PC-3 (cell line): Measurements from ENCODE around the gene TBC1D16. TPM values are rescaled to one million over a fixed set of nuclear protein-coding genes. Genes with fewer than 3 reads are reported as not detected.

Source experiments
- ATAC-seq: fragments of 200-7000 bp; cut with Tn5 transposase; 2 replicates; pipeline ENCODE4 v1.9.1; 2020; ENCODE audit warnings: mild to moderate bottlenecking, moderate library complexity
- BruUV-seq: library from RNA; stranded (reverse); fragments of 400-500 nt; replicated peaks from 2 replicates; lab custom pipeline; 2021; lab: Mats Ljungman, UMichigan
- CTCF ChIA-PET: fragments of 300-600 bp; sonication (Branson Sonifier 250); formaldehyde crosslinking; loops from one replicate; lab custom pipeline; 2022; ENCODE audit warnings: antibody characterized with exemption; lab: Charles Lee
- POLR2A ChIA-PET: fragments of 300-600 bp; sonication (Branson Sonifier 250); formaldehyde crosslinking; loops from one replicate; lab custom pipeline; 2022; ENCODE audit warnings: antibody characterized with exemption; ENCODE audit not compliant: unreplicated experiment; lab: Charles Lee
- DNase-seq: peaks from one replicate; pipeline ENCODE4 v3.0.0-alpha.2; 2015
- H2AFZ ChIP-seq: fragments of 300-600 bp; sonication (generic); 2 replicates; pipeline ENCODE4 v1.6.0; 2016; ENCODE audit warnings: antibody characterized with exemption, low read length
- H3F3A ChIP-seq: fragments of 300-600 bp; sonication (generic); one replicate; pipeline ENCODE4 v1.6.0; 2017; ENCODE audit warnings: antibody characterized with exemption, low read length, control low read depth, mild to moderate bottlenecking; ENCODE audit not compliant: unreplicated experiment
- H3K27ac ChIP-seq: fragments of 300-600 bp; sonication (generic); 2 replicates; pipeline ENCODE4 v1.5.1; 2016; ENCODE audit warnings: mild to moderate bottlenecking, low read length
- H3K27me3 ChIP-seq: fragments of 300-600 bp; sonication (generic); 2 replicates; pipeline ENCODE4 v1.6.1; 2016; ENCODE audit warnings: low read length, mixed read lengths
- H3K36me3 ChIP-seq: fragments of 300-600 bp; sonication (generic); 2 replicates; pipeline ENCODE4 v1.6.1; 2016; ENCODE audit warnings: low read depth, mixed run types, low read length, mixed read lengths
- H3K4me1 ChIP-seq: fragments of 300-600 bp; sonication (generic); 2 replicates; pipeline ENCODE4 v1.5.1; 2016; ENCODE audit warnings: low read length; ENCODE audit not compliant: insufficient read depth
- H3K4me2 ChIP-seq: fragments of 300-600 bp; sonication (generic); 2 replicates; pipeline ENCODE4 v1.6.0; 2016; ENCODE audit warnings: low read length
- H3K4me3 ChIP-seq: fragments of 300-600 bp; sonication (generic); 2 replicates; pipeline ENCODE4 v1.5.1; 2016; ENCODE audit warnings: mild to moderate bottlenecking, low read length, mixed read lengths
- H3K79me2 ChIP-seq: fragments of 300-600 bp; sonication (generic); 2 replicates; pipeline ENCODE4 v1.6.1; 2017; ENCODE audit warnings: low read length, mixed read lengths
- H3K9ac ChIP-seq: fragments of 300-600 bp; sonication (generic); 2 replicates; pipeline ENCODE4 v1.6.0; 2016; ENCODE audit warnings: mild to moderate bottlenecking, low read length
- H3K9me2 ChIP-seq: fragments of 300-600 bp; sonication (generic); replicated peaks from 2 replicates; pipeline ENCODE4 v1.6.1; 2016; ENCODE audit warnings: mixed run types, low read length, mixed read lengths
- H3K9me3 ChIP-seq: fragments of 300-600 bp; sonication (generic); 2 replicates; pipeline ENCODE4 v1.6.1; 2016; ENCODE audit warnings: low read length, mixed read lengths
- H4K20me1 ChIP-seq: fragments of 300-600 bp; sonication (generic); 2 replicates; pipeline ENCODE4 v1.6.1; 2016; ENCODE audit warnings: low read length, mixed read lengths
- EZH2 ChIP-seq: fragments of 300-600 bp; sonication (generic); IDR thresholded peaks from one replicate; pipeline ENCODE4 v1.6.1; 2017; ENCODE audit warnings: antibody characterized with exemption, mild to moderate bottlenecking, low read length; ENCODE audit not compliant: unreplicated experiment
- EZH2phosphoT487 ChIP-seq: fragments of 300-600 bp; sonication (generic); IDR thresholded peaks from 2 replicates; pipeline ENCODE4 v1.6.1; 2018; ENCODE audit warnings: mild to moderate bottlenecking, antibody characterized with exemption, low read length, borderline replicate concordance
- intact Hi-C: fragments of 100-400 bp; cut with micrococcal nuclease; formaldehyde crosslinking; loops from 2 replicates; pipeline ENCODE4 v1.9.0; 2023
- total RNA-seq: library from RNA; depleted of rRNA; stranded (reverse); fragments of >200 nt; gene quantifications from 2 replicates; pipeline ENCODE4 v1.2.3, GENCODE V29; 2014
- TF ChIP-seq, protein P1 (sequence below): fragments of 300-600 bp; sonication (generic); conservative IDR thresholded peaks from 2 replicates; pipeline ENCODE4 v1.5.1; 2017; ENCODE audit warnings: antibody characterized with exemption, low read depth, mild to moderate bottlenecking, low read length

Gene TBC1D16
- total RNA-seq, 1 experiment from 2014 or later, result 23.7 TPM

DNA sequence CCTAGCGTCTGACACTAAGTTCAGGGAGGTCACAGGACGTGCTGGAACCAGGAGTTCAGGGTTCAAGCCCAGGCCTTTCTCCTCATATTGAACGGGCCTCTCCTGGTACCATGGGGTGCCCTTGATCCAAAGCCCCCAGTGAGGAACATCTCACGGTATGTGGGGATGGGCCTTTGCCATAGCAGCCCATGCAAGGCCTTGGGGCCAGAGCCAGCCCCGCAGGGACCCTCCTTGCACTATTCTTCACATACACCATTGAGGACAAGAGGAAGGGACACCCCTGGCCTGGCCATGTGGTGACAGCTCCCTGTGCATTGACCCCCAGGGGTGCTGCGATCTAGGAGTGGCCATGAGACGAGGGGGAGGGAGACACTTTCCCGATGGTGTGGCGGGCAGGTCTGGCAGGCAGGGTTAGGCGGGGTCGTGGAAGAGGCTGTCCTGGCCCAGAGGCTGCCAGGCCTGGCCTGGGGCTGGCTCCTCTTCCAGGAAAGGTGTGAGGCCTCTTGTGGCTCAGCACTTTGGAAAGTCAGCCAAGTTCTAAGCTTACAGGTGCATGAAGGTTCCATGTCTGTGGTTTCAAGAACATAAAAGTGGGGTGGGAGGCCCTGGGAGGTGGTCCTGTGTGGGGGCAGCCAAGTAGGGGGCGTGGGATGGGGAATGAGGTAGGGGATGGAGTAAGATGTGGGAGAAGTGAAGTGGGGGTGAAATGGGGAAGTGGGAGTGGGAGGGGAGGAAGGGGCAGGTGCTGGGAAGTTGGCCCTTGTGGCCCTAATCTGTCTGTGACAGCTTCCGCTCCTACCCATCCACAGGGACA is 107.8 kb downstream of the TBC1D16 start:
- BruUV-seq, result no TSS peak
- DNase-seq (no peak), ATAC-seq (no peak)
- Histone ChIP-seq H3K36me3 (no peaks in the 10 kb centered on the region), H2AFZ (no peak overlapping the region), H4K20me1 (no peaks in the 10 kb centered on the region), H3K27ac (no peak overlapping the region), H3K4me2 (no peak overlapping the region), H3K4me3 (no peak overlapping the region), H3K27me3 (peaks cover 21% of the 10 kb centered on the region), H3K9ac (no peak overlapping the region), H3K9me2 (no peaks in the 10 kb centered on the region), H3K4me1 (peaks cover 16% of the 10 kb centered on the region), H3K9me3 (no peaks in the 10 kb centered on the region), H3F3A (no peaks in the 10 kb centered on the region), H3K79me2 (no peaks in the 10 kb centered on the region)
- CTCF ChIA-PET, result interaction anchor here (0.6 kb wide), 1 partner anchor 9 kb away, joined by 3 read pairs; no protein-coding TSS in a partner anchor
- TF ChIP-seq EZH2phosphoT487, result no peak
- TF ChIP-seq, protein P1, sequence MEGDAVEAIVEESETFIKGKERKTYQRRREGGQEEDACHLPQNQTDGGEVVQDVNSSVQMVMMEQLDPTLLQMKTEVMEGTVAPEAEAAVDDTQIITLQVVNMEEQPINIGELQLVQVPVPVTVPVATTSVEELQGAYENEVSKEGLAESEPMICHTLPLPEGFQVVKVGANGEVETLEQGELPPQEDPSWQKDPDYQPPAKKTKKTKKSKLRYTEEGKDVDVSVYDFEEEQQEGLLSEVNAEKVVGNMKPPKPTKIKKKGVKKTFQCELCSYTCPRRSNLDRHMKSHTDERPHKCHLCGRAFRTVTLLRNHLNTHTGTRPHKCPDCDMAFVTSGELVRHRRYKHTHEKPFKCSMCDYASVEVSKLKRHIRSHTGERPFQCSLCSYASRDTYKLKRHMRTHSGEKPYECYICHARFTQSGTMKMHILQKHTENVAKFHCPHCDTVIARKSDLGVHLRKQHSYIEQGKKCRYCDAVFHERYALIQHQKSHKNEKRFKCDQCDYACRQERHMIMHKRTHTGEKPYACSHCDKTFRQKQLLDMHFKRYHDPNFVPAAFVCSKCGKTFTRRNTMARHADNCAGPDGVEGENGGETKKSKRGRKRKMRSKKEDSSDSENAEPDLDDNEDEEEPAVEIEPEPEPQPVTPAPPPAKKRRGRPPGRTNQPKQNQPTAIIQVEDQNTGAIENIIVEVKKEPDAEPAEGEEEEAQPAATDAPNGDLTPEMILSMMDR, result no peak
- POLR2A ChIA-PET, result no interaction called here
- intact Hi-C loops, result no loop called here

DNA sequence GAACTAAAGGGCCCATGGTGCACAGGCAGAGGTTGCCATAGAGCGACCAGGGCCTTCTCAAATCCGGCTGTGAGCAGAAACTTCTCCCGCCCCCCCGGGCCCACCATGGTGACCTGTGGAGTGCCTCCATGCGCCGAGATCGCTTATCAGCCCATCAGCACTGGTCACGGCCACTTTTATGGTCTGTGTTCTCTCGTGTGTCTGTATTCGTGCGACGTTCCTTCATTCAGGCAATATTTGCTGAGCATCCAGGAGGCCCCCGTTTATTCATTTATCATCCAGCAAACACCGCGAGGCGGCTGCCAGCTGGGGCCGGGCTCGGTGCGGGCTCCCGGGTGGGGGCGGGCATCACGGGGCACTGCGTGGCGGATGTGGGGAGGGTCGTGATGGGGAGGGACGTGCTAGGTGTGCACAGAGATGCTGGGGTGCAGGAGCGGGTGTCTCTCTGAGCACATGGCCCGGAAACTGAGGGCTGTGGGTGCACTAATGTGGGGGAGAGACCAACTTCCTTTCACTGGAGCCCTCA is 108.5 kb downstream of the TBC1D16 start:
- Histone ChIP-seq H3K79me2 (no peaks in the 10 kb centered on the region), H3K9ac (no peak overlapping the region), H3K4me3 (no peak overlapping the region), H3F3A (no peaks in the 10 kb centered on the region), H3K9me3 (no peaks in the 10 kb centered on the region), H3K9me2 (no peaks in the 10 kb centered on the region), H3K27ac (no peak overlapping the region), H3K4me1 (peaks cover 16% of the 10 kb centered on the region), H2AFZ (no peak overlapping the region), H3K27me3 (peaks cover 21% of the 10 kb centered on the region), H3K36me3 (no peaks in the 10 kb centered on the region), H3K4me2 (no peak overlapping the region), H4K20me1 (no peaks in the 10 kb centered on the region)
- TF ChIP-seq, protein P1, result no peak
- TF ChIP-seq EZH2 (no peak), EZH2phosphoT487 (no peak)
- no TSS peak for BruUV-seq
- ATAC-seq, result no peak
- CTCF ChIA-PET, result no interaction called here
- no peak for DNase-seq
- POLR2A ChIA-PET, result no interaction called here
- intact Hi-C loops, result no loop called here

DNA sequence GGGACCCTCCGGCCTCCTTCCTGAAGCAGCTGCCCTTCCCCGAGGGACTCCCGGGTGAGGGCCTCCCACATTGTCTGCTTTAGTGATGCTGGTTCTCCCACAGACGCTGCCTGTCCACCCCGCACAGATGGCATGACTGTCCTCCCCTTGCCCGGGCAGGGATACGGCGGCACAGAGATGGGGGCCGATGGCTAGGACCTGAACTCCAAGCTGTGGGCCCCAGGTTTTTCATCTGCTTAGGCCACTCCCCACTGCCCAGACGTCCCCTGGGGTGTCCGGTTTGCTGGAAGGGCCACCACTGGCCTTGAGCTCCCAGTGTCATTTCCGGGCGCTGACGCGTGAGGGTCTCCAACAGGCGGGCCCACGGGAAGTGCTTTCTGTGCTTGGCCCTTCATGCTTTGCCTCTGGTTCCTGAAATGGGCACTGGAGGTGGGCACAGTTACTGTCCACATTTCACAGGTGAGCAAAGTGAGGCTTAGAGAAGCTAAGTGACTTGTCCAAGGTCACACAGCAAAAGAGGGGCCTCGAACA is 109.0 kb downstream of the TBC1D16 start:
- ChIA-PET POLR2A (no interaction called here), CTCF (no interaction called here)
- Histone ChIP-seq H3K9ac (no peak overlapping the region), H3K79me2 (no peaks in the 10 kb centered on the region), H3K4me1 (peaks cover 16% of the 10 kb centered on the region), H3K9me2 (no peaks in the 10 kb centered on the region), H3F3A (no peaks in the 10 kb centered on the region), H3K27me3 (peaks cover 21% of the 10 kb centered on the region), H3K36me3 (no peaks in the 10 kb centered on the region), H4K20me1 (no peaks in the 10 kb centered on the region), H3K4me3 (no peak overlapping the region), H3K4me2 (no peak overlapping the region), H3K27ac (no peak overlapping the region), H3K9me3 (no peaks in the 10 kb centered on the region), H2AFZ (no peak overlapping the region)
- no peak for TF ChIP-seq EZH2
- intact Hi-C loops, result no loop called here
- DNase-seq (no peak), ATAC-seq (no peak)
- BruUV-seq, result no TSS peak
